K562 (cell line): ENCODE data around the gene PTPRE. TPM values are rescaled to one million over a fixed set of nuclear protein-coding genes. Genes with fewer than 3 reads are reported as not detected.

Experiments
- ATAC-seq: fragments of 200-7000 bp; cut with Tn5 transposase; 3 replicates; pipeline ENCODE4 v1.9.1; 2020; ENCODE audit warnings: moderate library complexity
- BruUV-seq: library from RNA; stranded (reverse); fragments of 400-500 nt; replicated peaks from 2 replicates; lab custom pipeline; 2021; lab: Mats Ljungman, UMichigan
- CTCF ChIA-PET: fragments of 300-600 bp; formaldehyde crosslinking; extraction: SDS; loops from one replicate; lab custom pipeline; 2021; ENCODE audit warnings: low intra/inter-chr PET ratio; lab: Yijun Ruan, JAX
- POLR2A ChIA-PET: fragments of 300-600, 350-650 bp; sonication (Branson Sonifier 250); formaldehyde crosslinking; extraction: SDS; loops from one replicate; lab custom pipeline; 2021; ENCODE audit warnings: antibody characterized with exemption, inconsistent platforms; lab: Yijun Ruan, JAX
- DNase-seq, 4 experiments: peaks; one replicate each; pipeline versions ENCODE4 v3.0.0 to v3.0.0-alpha.2; 2011 to 2018; ENCODE audit warnings: low spot score in 3 of 4, mixed read lengths in 3 of 4; ENCODE audit errors: extremely low read depth in 1 of 4
- FAIRE-seq: peaks from 2 replicates; lab custom pipeline; 2011; peaks lifted over from hg19 to GRCh38; lab: Jason Lieb, UNC
- H2AFZ ChIP-seq: 2 replicates; pipeline ENCODE4 v1.6.0; 2011; ENCODE audit warnings: low read depth, low read length, control low read depth, inconsistent platforms
- H3K27ac ChIP-seq: fragments of 200-600 bp; 3 replicates; pipeline ENCODE4 v1.8.0; 2011; ENCODE audit warnings: low read depth, mild to moderate bottlenecking, control low read depth, inconsistent platforms, low read length, moderate library complexity, mixed read lengths; ENCODE audit errors: extremely low read depth
- H3K27me3 ChIP-seq, 2 experiments: fragments of 300-600 bp in 1 of 2; 2 replicates in 1 of 2; 3 replicates in 1 of 2; pipeline versions ENCODE4 v1.6.0 to v1.8.0; 2011; ENCODE audit warnings: inconsistent platforms in 2 of 2, low read length in 2 of 2, mild to moderate bottlenecking in 1 of 2, mixed read lengths in 1 of 2, moderate library complexity in 1 of 2; ENCODE audit not compliant: control insufficient read depth in 2 of 2, insufficient read depth in 2 of 2
- H3K36me3 ChIP-seq: fragments of 300-600 bp; 3 replicates; pipeline ENCODE4 v1.8.0; 2011; ENCODE audit warnings: mild to moderate bottlenecking, low read length, inconsistent platforms; ENCODE audit not compliant: control insufficient read depth, insufficient read depth
- H3K4me1 ChIP-seq, 2 experiments: fragments of 200-600 bp in 1 of 2; replicated peaks in 1 of 2; 2 replicates in 1 of 2; 3 replicates in 1 of 2; pipeline versions ENCODE4 v1.5.1 to v1.8.0; 2011; ENCODE audit warnings: inconsistent platforms in 2 of 2, low read length in 2 of 2, mild to moderate bottlenecking in 1 of 2, mixed read lengths in 1 of 2, moderate library complexity in 1 of 2; ENCODE audit not compliant: control insufficient read depth in 2 of 2, insufficient read depth in 2 of 2
- H3K4me2 ChIP-seq: 2 replicates; pipeline ENCODE4 v1.6.1; 2011; ENCODE audit warnings: low read length, control low read depth, inconsistent platforms, mixed read lengths; ENCODE audit not compliant: insufficient read depth
- H3K4me3 ChIP-seq: fragments of 200-600 bp; sonication (generic), shearing (Covaris generic); 2 replicates; pipeline ENCODE4 v1.5.1; 2016; ENCODE audit warnings: control low read depth, inconsistent platforms
- H3K79me2 ChIP-seq: fragments of 200-600 bp; 3 replicates; pipeline ENCODE4 v1.8.0; 2011; ENCODE audit warnings: low read length, inconsistent platforms; ENCODE audit not compliant: control insufficient read depth, insufficient read depth
- H3K9ac ChIP-seq, 2 experiments: 2 replicates each; pipeline versions ENCODE4 v1.6.0 to v1.6.1; 2011; ENCODE audit warnings: low read depth in 2 of 2, low read length in 2 of 2, control low read depth in 1 of 2, inconsistent platforms in 1 of 2, mild to moderate bottlenecking in 1 of 2, mixed read lengths in 1 of 2; ENCODE audit not compliant: insufficient read depth in 1 of 2
- H3K9me1 ChIP-seq: one replicate; pipeline ENCODE4 v1.6.0; 2011; ENCODE audit warnings: inconsistent platforms, mild to moderate bottlenecking, low read length, moderate library complexity; ENCODE audit not compliant: control insufficient read depth, insufficient read depth
- H3K9me3 ChIP-seq: replicated peaks from 2 replicates; pipeline ENCODE4 v1.5.1; 2011; ENCODE audit warnings: low read depth, low read length, inconsistent platforms; ENCODE audit not compliant: control insufficient read depth, insufficient read depth
- H4K20me1 ChIP-seq: replicated peaks from 2 replicates; pipeline ENCODE4 v1.6.1; 2011; ENCODE audit warnings: low read length, inconsistent platforms, mixed read lengths; ENCODE audit not compliant: control insufficient read depth, insufficient read depth
- FOXA3 ChIP-seq, 2 experiments: fragments of 450-650 bp in 1 of 2; sonication (generic) in 1 of 2; formaldehyde crosslinking; IDR thresholded peaks in 1 of 2; conservative IDR thresholded peaks in 1 of 2; 2 replicates each; pipeline versions ENCODE4 v1.4.0 to v1.8.0; 2020 to 2022; ENCODE audit warnings: mild to moderate bottlenecking in 2 of 2, missing genetic modification reagents in 1 of 2
- SAP30 ChIP-seq: fragments of 200-600 bp; sonication (generic); IDR thresholded peaks from 2 replicates; pipeline ENCODE4 v1.6.1; 2012; ENCODE audit warnings: borderline replicate concordance, low read depth, mild to moderate bottlenecking, moderate library complexity, low read length, control low read depth, inconsistent platforms; ENCODE audit not compliant: insufficient read depth, poor library complexity, severe bottlenecking
- TEAD4 ChIP-seq, 2 experiments: sonication (generic) in 1 of 2; formaldehyde crosslinking in 1 of 2; IDR thresholded peaks; 2 replicates each; pipeline versions ENCODE4 v1.6.1 to v1.8.0; 2012 to 2022; ENCODE audit warnings: borderline replicate concordance in 1 of 2, inconsistent platforms in 1 of 2, low read length in 1 of 2, mild to moderate bottlenecking in 1 of 2, missing genetic modification reagents in 1 of 2
- ZNF282 ChIP-seq: sonication (generic); formaldehyde crosslinking; IDR thresholded peaks from 2 replicates; pipeline ENCODE4 v1.8.1; 2023; ENCODE audit warnings: missing genetic modification reagents
- ZNF583 ChIP-seq: fragments of 250-450 bp; sonication (Bioruptor Pico); IDR thresholded peaks from 2 replicates; pipeline ENCODE4 v1.4.0; 2020
- WGBS: fragments of 100-300 bp; shearing (Covaris generic); methylation state at CpG from one replicate; pipeline ENCODE4 v1.1.6; 2016; ENCODE audit warnings: low coverage, mixed read lengths; ENCODE audit not compliant: insufficient coverage; ENCODE audit errors: missing lambda C conversion rate; 5-methylcytosine and 5-hydroxymethylcytosine counted together
- in situ Hi-C: fragments of 300-500 bp; cut with MboI; formaldehyde crosslinking; loops from 4 replicates; pipeline ENCODE4 v1.15.0; 2018; ENCODE audit warnings: inconsistent platforms, mixed read lengths
- intact Hi-C: fragments of 100-400 bp; cut with micrococcal nuclease; formaldehyde crosslinking; loops from 2 replicates; pipeline ENCODE4 v1.14.2; 2022
- polyA plus RNA-seq, 8 experiments: library from polyadenylated mRNA; depleted of rRNA in 4 of 8; stranded (reverse) in 5 of 8; unstranded in 3 of 8; fragments of >200 nt; fragmentation: Nextera tagmentation in 2 of 8; fragmentation: Illumina TruSeq in 1 of 8; extraction: Ambion mirVana in 2 of 8; extraction: Trizol in 1 of 8; gene quantifications; 2 replicates each; pipeline versions ENCODE4 v1.2.1 to v1.2.3, GENCODE V29; 2011 to 2014; ENCODE audit warnings: inconsistent platforms in 1 of 8, missing spikeins in 1 of 8
- total RNA-seq, 7 experiments: library from RNA; depleted of rRNA in 6 of 7; stranded (reverse); fragments of >200 nt in 6 of 7; fragmentation: Illumina TruSeq in 2 of 7; extraction: Trizol in 2 of 7; gene quantifications; 2 replicates each; pipeline versions ENCODE4 v1.2.1 to v1.2.3, GENCODE V29; 2011 to 2021; ENCODE audit warnings: low replicate concordance in 1 of 7
- TF ChIP-seq, protein P1 (sequence below): fragments of 450-650 bp; IDR thresholded peaks from 2 replicates; pipeline ENCODE4 v1.6.1; 2018; ENCODE audit warnings: mild to moderate bottlenecking, low read depth; ENCODE audit not compliant: partially characterized antibody

The PTPRE gene
- total and polyA plus RNA-seq, 9 of the 15 experiments (the other 6 are each of a cell fraction or from before 2014, with no cell fraction given) = 0.01 to 0.13 (median 0.04) TPM; not detected in 4

DNA sequence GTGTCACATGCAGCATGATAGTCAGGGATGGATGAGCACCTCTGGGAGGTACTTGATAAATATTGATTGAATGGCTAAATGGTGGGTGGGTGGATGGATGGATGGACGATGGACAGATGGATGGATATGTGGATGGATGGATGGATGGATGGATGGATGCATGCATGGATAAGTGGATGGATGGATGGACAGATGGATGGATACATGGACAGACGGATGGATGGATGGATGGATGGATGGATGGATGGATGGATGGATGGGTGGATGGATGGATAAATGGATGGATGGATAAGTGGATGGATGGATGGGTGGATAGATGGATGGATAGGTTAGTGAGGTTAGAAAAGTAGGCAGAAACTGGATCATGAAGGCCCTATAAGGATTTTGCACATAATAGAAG is 37.4 kb downstream of the PTPRE start (continued):
- TF ChIP-seq TEAD4 (IDR thresholded peaks at IDR 0.05; ENCODE audit: low read length) (no peak), TEAD4 (CRISPR knock-in tag; IDR thresholded peaks at IDR 0.05; ENCODE audit: borderline replicate concordance) (no peak)

DNA sequence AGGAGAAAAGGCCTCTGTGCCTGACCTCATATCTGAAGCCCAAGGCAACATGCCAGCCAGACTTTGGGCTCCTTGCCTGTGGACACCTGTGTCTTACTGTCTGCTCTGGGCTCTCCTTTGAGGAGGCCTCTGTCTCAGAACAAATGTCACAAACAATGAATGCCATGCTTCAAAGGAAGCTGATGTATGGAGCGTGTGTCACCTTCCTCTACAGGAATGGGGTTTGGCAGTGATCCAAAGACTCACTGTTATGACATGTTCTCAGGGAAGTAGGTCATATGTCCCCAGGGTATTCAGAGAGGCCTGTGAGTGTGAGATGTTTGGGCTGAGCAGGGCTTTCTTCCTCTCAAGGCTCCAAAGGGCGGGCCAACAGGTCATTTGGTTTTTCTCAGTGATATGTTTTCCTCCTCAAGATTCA is 38.4 kb downstream of the PTPRE start:
- no peak for FAIRE-seq
- no TSS peak for BruUV-seq
- POLR2A ChIA-PET = no interaction called here

More for the DNA sequence above, 38.4 kb downstream of the PTPRE start:
- Histone ChIP-seq H3K4me2 (no peak overlapping the region), H3K27ac (no peak overlapping the region), H3K4me3 (no peak overlapping the region), H3K9ac (no peak overlapping the region), H3K79me2 (no peaks in the 10 kb centered on the region), H3K9me3 (no peaks in the 10 kb centered on the region), H3K36me3 (no peaks in the 10 kb centered on the region), H3K9me1 (no peaks in the 10 kb centered on the region), H3K27me3 (no peaks in the 10 kb centered on the region), H4K20me1 (no peaks in the 10 kb centered on the region), H3K4me1 (no peaks in the 10 kb centered on the region), H2AFZ (no peak overlapping the region)
- intact Hi-C loops = no loop called here
- TF ChIP-seq, protein P1, sequence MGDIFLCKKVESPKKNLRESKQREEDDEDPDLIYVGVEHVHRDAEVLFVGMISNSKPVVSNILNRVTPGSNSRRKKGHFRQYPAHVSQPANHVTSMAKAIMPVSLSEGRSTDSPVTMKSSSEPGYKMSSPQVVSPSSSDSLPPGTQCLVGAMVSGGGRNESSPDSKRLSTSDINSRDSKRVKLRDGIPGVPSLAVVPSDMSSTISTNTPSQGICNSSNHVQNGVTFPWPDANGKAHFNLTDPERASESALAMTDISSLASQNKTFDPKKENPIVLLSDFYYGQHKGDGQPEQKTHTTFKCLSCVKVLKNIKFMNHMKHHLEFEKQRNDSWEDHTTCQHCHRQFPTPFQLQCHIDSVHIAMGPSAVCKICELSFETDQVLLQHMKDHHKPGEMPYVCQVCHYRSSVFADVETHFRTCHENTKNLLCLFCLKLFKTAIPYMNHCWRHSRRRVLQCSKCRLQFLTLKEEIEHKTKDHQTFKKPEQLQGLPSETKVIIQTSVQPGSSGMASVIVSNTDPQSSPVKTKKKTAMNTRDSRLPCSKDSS = no peak
- TF ChIP-seq ZNF282 (CRISPR knock-in tag) (no peak), SAP30 (no peak), ZNF583 (CRISPR knock-in tag) (no peak), FOXA3 (CRISPR knock-in tag; conservative IDR thresholded peaks at IDR 0.05 in 1 of 2, IDR thresholded peaks at IDR 0.05 in 1 of 2) (no peak)
- WGBS = 0% methylated on average over 1 of the region's 2 CpGs
- in situ Hi-C loops = no loop called here
- DNase-seq = no peak
- CTCF ChIA-PET = no interaction called here
- ATAC-seq = no peak
